Kidney glomerular epithelial cell (primary cell): ENCODE measurements around the gene CNOT11.
"Not testable (repeated sequence)": the region's sequence is repeated elsewhere in the genome, so short reads cannot be mapped to it uniquely, and the experiment has no call there.

Source experiments
- DNase-seq: peaks from one replicate; lab custom pipeline; 2025; lab: John Stamatoyannopoulos, UW

Gene CNOT11

DNA sequence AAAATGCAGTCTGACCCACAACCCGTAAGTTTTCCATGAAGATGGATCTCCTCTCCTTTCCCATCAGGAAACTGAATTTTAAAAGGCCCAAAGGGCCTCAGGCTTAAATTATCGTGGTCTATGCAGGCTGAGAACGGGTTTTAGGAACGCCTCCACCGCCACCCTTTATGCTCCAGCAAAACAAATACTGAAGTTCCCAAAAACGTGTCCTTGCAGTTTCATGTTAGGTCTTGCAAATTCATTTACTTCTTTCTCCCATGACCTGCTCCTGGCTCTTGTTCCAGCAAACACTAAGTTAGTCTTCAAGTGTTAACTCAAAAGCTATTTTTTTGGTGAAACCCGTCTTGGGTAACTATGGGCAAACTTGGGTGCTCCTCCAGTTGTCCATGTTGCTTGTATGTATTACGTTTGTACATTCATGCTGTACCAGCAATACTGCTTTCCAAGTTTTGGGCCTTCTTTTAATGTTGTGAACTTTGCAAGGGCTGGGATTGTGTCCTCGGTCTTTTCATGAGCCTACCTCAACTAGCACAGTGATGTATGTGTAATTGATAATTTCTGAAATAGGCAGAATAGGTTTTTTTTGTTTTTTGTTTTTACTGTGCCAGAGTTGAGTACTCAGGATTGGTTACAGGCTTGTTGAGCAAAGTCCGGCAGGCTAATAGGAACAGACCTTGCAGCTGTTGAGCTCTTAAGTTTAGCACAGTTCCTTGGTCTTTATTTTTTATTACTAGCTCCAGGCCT lies 57.6 kb downstream of the CNOT11 start:
- no peak for DNase-seq

DNA sequence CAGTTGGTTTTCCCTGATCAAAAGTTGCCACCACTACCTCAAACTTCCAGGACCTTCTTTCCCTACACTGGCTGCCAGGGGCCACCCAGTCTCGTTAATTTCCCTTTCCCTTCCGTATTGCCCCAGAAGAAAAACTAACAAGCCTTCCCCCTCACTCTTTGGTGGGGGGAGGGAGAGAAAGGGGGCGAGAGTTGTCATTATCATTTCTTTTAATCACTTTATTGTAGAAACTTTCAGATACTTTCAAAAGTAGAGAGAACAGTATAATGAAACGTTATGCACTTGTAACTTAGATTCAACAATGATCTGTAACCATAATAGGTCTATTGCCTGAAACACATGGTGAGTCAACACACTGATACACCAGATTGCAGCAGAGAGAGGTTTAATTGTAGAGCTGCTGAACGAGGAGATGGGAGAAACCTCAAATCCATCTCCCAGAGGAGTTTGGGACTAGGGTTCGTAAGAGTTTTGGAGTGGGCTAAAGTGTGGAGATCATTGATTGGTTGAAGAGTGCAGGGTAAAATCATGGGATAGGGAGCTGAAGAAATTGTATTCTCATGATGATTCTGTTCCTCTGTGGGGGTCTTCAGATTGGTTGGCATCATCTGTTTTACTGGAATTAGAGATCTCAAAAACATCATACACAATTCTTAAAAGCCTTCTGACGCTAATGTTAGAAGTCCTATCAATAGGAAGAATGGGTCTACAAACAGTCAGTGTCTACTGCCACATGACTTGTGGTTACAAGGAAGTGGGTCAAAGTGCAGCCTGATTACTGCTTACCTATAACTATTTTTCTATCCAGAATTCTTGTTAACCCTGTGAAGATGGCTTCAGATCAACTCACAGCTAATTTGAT lies 58.4 kb downstream of the CNOT11 start:
- DNase-seq = no peak

- no peak for DNase-seq
Measured at GRCh38 chr2:101311696-101312017, 59.0 kb downstream of the CNOT11 start.

- not testable (repeated sequence) for DNase-seq
Measured at GRCh38 chr2:101316568-101316967, 63.9 kb downstream of the CNOT11 start.
